Brain microvascular endothelial cell (primary cell): ENCODE results near the gene SLC22A31.
A peak's percentile ranks its signal among the peaks of the same experiment; 100 is the strongest.

ENCODE experiments used
- DNase-seq: peaks from one replicate; pipeline ENCODE4 v3.0.0-alpha.2; 2020
- H3K27ac ChIP-seq: fragments of 250-450 bp; sonication (Bioruptor Pico); 2 replicates; pipeline ENCODE4 v1.5.1; 2020; ENCODE audit warnings: mild to moderate bottlenecking, moderate library complexity
- H3K27me3 ChIP-seq: fragments of 250-450 bp; sonication (Bioruptor Pico); replicated peaks from 2 replicates; pipeline ENCODE4 v1.5.1; 2020; ENCODE audit warnings: mild to moderate bottlenecking
- H3K36me3 ChIP-seq: fragments of 250-450 bp; sonication (Bioruptor Pico); replicated peaks from 2 replicates; pipeline ENCODE4 v1.5.1; 2020; ENCODE audit warnings: mild to moderate bottlenecking
- H3K4me3 ChIP-seq: 2 replicates; pipeline ENCODE4 v1.5.1; 2011; ENCODE audit warnings: low read depth, mild to moderate bottlenecking, control low read depth, low read length, moderate library complexity
- CTCF ChIP-seq: IDR thresholded peaks from 2 replicates; pipeline ENCODE4 v1.5.1; 2011; ENCODE audit warnings: low read depth, mild to moderate bottlenecking, moderate library complexity, low read length, control low read depth, inconsistent platforms; ENCODE audit errors: missing control alignments
- in situ Hi-C: cut with HindIII; loops from 2 replicates; pipeline ENCODE4 v1.10.0; 2017; ENCODE audit warnings: low sequenced_read_pairs, low pct_ligation_motif_present

The SLC22A31 gene

GRCh38 chr16:89174055-89174827 lies 26.1 kb downstream of the SLC22A31 start:
- no peak overlapping the region for H3K27ac ChIP-seq
- no peak overlapping the region for H3K4me3 ChIP-seq
- in situ Hi-C loops, result loop anchor here (25.0 kb wide), 1 partner anchor 412 kb away; no protein-coding TSS in a partner anchor
- TF ChIP-seq CTCF, result no peak
- no peaks in the 10 kb centered on the region for H3K36me3 ChIP-seq
- no peak for DNase-seq
- H3K27me3 ChIP-seq, result peaks cover 11% of the 10 kb centered on the region

- Histone ChIP-seq H3K27ac (no peak overlapping the region), H3K27me3 (peaks cover 11% of the 10 kb centered on the region), H3K36me3 (no peaks in the 10 kb centered on the region), H3K4me3 (no peak overlapping the region)
- in situ Hi-C loops, result loop anchor here (25.0 kb wide), 1 partner anchor 411 kb away; no protein-coding TSS in a partner anchor
- TF ChIP-seq CTCF, result no peak
- no peak for DNase-seq
Observed at GRCh38 chr16:89173174-89173921, 27.0 kb downstream of the SLC22A31 start.

- Histone ChIP-seq H3K36me3 (no peaks in the 10 kb centered on the region), H3K4me3 (no peak overlapping the region), H3K27ac (no peak overlapping the region), H3K27me3 (peaks cover 11% of the 10 kb centered on the region)
- TF ChIP-seq CTCF, result no peak
- in situ Hi-C loops, result loop anchor here (25.0 kb wide), 1 partner anchor 410 kb away; no protein-coding TSS in a partner anchor
- DNase-seq, result no peak
Observed at GRCh38 chr16:89172528-89173173, 27.7 kb downstream of the SLC22A31 start.

GRCh38 chr16:89172171-89172527 lies 28.2 kb downstream of the SLC22A31 start:
- Histone ChIP-seq H3K27ac (no peak overlapping the region), H3K27me3 (peaks cover 11% of the 10 kb centered on the region), H3K36me3 (no peaks in the 10 kb centered on the region), H3K4me3 (no peak overlapping the region)
- DNase-seq, result no peak
- in situ Hi-C loops, result loop anchor here (25.0 kb wide), 1 partner anchor 410 kb away; no protein-coding TSS in a partner anchor
- no peak for TF ChIP-seq CTCF

- H3K27me3 ChIP-seq, result peaks cover 11% of the 10 kb centered on the region
- peak; percentile 82 for DNase-seq
- no peak within 1 kb of the TSS for H3K4me3 ChIP-seq
- in situ Hi-C loops, result loop anchor here (25.0 kb wide), 1 partner anchor 409 kb away; no protein-coding TSS in a partner anchor
- no peak within 1 kb of the TSS for H3K27ac ChIP-seq
- no peak for TF ChIP-seq CTCF
- H3K36me3 ChIP-seq, result no peaks in the 10 kb centered on the region
Observed at GRCh38 chr16:89171216-89172170, 28.8 kb downstream of the SLC22A31 start, which contains the start of gene CDH15. Gene CDH15 (plus strand): TSS chr16:89171748. CDS start chr16:89171832, 84 bp downstream.
